Kidney epithelial cell (primary cell): ENCODE measurements around the gene USP32. TPM values are rescaled to one million over a fixed set of nuclear protein-coding genes. Genes with fewer than 3 reads are reported as not detected.
"Not testable (repeated sequence)": the region's sequence is repeated elsewhere in the genome, so short reads cannot be mapped to it uniquely, and the experiment has no call there.

Experiments
- DNase-seq: peaks from one replicate; pipeline ENCODE4 v3.0.0-alpha.2; 2010; ENCODE audit warnings: low read depth
- H3K27me3 ChIP-seq: 2 replicates; pipeline ENCODE4 v1.6.0; 2011; ENCODE audit warnings: low read length; ENCODE audit not compliant: control insufficient read depth, insufficient read depth
- H3K36me3 ChIP-seq: 2 replicates; pipeline ENCODE4 v1.5.1; 2011; ENCODE audit warnings: low read length; ENCODE audit not compliant: control insufficient read depth, insufficient read depth
- H3K4me3 ChIP-seq: 2 replicates; pipeline ENCODE4 v1.5.1; 2011; ENCODE audit warnings: low read depth, mild to moderate bottlenecking, control low read depth, low read length
- total RNA-seq: library from RNA; depleted of rRNA; stranded (reverse); fragments of >200 nt; gene quantifications from 2 replicates; pipeline ENCODE4 v1.2.3, GENCODE V29; 2015
- TF ChIP-seq, protein P1 (sequence below): IDR thresholded peaks from 2 replicates; pipeline ENCODE4 v1.5.1; 2011; ENCODE audit warnings: mild to moderate bottlenecking, moderate library complexity, low read length, control low read depth, inconsistent platforms; ENCODE audit not compliant: insufficient read depth, poor library complexity, severe bottlenecking

The USP32 gene
- total RNA-seq, 1 donor from 2014 or later, result 37.2 TPM

- no peaks in the 10 kb centered on the region for H3K27me3 ChIP-seq
- TF ChIP-seq, protein P1, sequence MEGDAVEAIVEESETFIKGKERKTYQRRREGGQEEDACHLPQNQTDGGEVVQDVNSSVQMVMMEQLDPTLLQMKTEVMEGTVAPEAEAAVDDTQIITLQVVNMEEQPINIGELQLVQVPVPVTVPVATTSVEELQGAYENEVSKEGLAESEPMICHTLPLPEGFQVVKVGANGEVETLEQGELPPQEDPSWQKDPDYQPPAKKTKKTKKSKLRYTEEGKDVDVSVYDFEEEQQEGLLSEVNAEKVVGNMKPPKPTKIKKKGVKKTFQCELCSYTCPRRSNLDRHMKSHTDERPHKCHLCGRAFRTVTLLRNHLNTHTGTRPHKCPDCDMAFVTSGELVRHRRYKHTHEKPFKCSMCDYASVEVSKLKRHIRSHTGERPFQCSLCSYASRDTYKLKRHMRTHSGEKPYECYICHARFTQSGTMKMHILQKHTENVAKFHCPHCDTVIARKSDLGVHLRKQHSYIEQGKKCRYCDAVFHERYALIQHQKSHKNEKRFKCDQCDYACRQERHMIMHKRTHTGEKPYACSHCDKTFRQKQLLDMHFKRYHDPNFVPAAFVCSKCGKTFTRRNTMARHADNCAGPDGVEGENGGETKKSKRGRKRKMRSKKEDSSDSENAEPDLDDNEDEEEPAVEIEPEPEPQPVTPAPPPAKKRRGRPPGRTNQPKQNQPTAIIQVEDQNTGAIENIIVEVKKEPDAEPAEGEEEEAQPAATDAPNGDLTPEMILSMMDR, result no peak
- DNase-seq, result no peak
- H3K36me3 ChIP-seq, result no peaks in the 10 kb centered on the region
- H3K4me3 ChIP-seq, result no peak overlapping the region
Measured at GRCh38 chr17:60426596-60426995, 34.7 kb upstream of the USP32 start.

- no peak for DNase-seq
- no peaks in the 10 kb centered on the region for H3K36me3 ChIP-seq
- TF ChIP-seq, protein P1, result no peak
- H3K4me3 ChIP-seq, result no peak overlapping the region
- H3K27me3 ChIP-seq, result no peaks in the 10 kb centered on the region
Measured at GRCh38 chr17:60425626-60426025, 33.7 kb upstream of the USP32 start.

DNA sequence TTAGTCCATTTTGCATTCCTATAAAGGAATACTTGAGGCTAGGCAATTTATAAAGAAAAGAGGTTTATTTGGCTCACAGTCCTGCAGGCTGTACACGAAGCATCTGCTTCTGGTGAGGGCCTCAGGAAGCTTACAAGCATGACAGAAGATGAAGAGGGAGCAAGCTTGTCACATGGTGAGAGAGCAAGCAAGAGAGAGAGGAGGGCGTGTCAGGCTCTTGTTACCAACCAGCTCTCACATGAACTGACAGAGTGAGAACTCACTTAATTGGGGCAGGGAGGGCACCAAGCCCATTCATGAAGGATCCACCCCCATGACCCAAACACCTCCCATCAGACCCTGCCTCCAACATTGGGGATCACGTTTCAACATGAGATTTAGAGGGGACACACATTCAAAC is 31.9 kb upstream of the USP32 start:
- H3K27me3 ChIP-seq, result no peaks in the 10 kb centered on the region
- no peak overlapping the region for H3K4me3 ChIP-seq
- no peak for DNase-seq
- no peaks in the 10 kb centered on the region for H3K36me3 ChIP-seq
- TF ChIP-seq, protein P1, result no peak

GRCh38 chr17:60422162-60422665 is 30.3 kb upstream of the USP32 start, which contains the start of gene CHCT1:
Gene CHCT1 (plus strand): TSS chr17:60422489. CDS start chr17:60422593, 104 bp downstream.
- TF ChIP-seq, protein P1, result no peak
- no peaks in the 10 kb centered on the region for H3K27me3 ChIP-seq
- H3K4me3 ChIP-seq, result peak within 1 kb of the TSS; percentile 32
- DNase-seq, result no peak
- H3K36me3 ChIP-seq, result no peaks in the 10 kb centered on the region

DNA sequence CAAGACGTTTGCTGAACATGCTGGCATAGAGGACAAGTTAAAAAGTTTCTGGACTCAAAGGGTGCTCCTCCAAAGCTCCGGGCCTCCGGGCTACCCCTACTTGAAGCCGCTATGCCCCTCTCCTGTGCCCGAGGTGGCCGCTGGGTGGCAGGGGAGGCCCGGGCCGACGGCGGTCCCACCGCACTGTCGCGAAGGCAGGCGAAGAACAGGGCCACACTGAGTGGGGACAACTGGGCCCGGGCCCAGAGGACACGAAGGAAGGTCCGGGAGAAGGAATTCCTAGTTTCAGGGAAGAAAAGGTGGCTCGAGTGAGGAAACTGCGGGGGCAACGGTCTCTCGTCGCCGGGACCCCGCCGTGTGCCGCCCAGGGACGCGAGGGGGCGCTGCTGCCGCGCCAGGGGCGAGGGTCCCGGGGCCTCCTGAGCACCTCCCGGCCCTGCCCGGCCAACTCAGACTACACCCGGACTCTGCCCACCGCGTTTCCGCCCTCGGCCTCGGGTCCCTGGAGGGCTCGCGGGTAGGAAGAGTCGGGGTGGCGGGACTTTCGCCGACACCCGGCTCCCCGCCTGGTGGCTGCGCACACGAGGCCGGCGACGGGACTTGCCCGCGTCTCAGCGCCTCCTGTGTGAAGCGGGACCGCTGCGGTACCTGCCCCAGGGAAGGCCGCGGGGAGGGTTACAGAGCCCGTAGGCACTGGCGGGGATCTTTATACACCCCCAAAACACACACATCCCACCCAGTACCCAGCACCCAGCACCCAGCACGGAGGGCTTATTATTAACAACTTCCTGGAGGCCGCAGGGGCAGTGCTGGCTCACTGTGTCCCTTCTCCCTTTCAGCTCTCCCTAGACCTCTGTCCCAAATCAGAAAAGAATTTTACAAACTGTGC is 29.6 kb upstream of the USP32 start:
- no peaks in the 10 kb centered on the region for H3K36me3 ChIP-seq
- H3K4me3 ChIP-seq, result peak overlapping the region; percentile 32
- no peaks in the 10 kb centered on the region for H3K27me3 ChIP-seq
- TF ChIP-seq, protein P1, result peak; percentile 96
- DNase-seq, result no peak

- DNase-seq, H3K4me3 ChIP-seq, H3K36me3 ChIP-seq, H3K27me3 ChIP-seq: not testable (repeated sequence)
Measured at GRCh38 chr17:60419875-60420274, 27.9 kb upstream of the USP32 start.

DNA sequence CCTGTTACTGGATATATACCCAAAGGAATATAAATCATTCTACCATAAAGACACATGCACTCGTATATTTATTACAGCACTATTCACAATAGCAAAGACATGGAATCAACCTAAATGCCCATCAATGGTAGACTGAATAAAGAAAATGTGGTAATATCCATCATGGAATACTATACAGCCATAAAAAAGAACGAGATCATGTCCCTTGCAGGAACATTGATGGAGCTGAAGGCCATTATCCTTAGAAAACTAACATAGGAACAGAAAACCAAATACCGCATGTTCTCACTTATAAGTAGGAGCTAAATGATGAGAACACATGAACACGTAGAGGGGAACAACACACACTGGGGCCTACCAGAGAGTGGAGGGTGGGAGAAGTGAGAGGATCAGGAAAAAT is 27.1 kb upstream of the USP32 start:
- H3K36me3 ChIP-seq, H3K4me3 ChIP-seq, DNase-seq, H3K27me3 ChIP-seq: not testable (repeated sequence)
